Bone marrow (tissue), 2 donors: ENCODE data around the gene ADAMTS10.
"Not testable (repeated sequence)": the region's sequence is repeated elsewhere in the genome, so short reads cannot be mapped to it uniquely, and the experiment has no call there.

Experiments used
- DNase-seq, 2 donors: peaks; one replicate each; lab custom pipeline; 2025; lab: John Stamatoyannopoulos, UW

Gene ADAMTS10

DNA sequence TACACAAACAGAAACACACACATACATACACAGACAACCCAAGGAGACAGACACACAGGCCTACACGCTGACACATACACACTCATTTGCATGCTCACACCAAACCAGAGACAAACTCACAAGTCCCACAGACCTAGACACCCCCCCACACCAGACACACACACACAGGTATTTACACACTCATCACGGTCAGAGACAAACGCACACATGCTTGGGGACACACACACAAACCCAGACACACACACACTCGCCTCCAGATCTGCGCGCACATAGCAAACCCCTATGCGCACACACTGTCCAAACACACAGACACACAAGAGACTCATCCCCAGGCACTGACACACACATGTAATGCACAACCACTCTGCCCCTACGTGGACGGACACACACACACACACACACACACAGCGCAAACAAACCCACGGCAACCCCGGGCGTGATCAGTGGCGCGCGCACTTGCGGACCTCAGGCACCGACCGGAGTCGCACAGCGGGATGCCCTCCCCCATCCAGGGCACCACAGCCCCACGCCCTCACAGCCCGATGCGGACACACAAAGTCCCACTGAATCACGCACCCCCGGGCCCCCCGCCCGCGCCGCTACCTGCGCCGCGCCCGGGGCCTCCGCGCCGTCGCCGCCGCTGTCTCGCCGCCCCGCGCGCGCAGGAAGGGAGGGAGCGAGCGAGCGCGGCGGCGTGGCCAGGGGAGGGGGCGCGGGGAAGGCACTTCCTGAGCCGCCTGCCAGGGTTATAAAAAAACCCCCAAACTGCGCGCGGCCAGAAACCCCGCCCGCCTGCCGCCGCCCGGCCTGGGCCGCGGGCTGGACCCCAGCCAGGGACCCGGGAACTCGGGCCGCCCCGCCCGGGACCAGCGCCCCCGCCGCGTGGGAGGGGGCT lies at the start of gene ADAMTS10:
TSS of gene ADAMTS10 (minus strand) at position 675 of the 895 bp plus-strand sequence. CDS start 5,005 bp downstream, outside the sequence.
- no peak for DNase-seq

GRCh38 chr19:8659905-8660304 lies 49.4 kb upstream of the ADAMTS10 start:
- no peak for DNase-seq

GRCh38 chr19:8657869-8658268 lies 47.4 kb upstream of the ADAMTS10 start:
- DNase-seq = no peak

DNA sequence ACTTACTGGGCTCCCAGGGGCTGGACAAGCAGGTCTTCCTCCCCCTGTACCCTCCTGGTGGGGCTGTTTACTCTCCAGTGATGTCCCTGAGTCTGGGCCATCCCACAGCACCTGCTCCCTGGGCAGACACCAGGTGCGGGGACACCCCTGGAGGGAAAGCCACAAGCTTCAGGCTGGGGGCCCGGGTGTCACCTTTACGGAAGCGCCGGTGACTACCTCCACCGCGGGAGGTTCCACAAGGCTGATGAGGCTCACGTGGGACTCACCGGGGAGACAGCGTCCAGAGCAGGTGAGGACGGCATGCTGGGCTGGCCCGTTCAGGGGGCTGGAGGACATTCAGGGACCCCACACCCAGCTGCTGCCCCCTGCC lies 44.8 kb upstream of the ADAMTS10 start:
- DNase-seq = no peak

DNA sequence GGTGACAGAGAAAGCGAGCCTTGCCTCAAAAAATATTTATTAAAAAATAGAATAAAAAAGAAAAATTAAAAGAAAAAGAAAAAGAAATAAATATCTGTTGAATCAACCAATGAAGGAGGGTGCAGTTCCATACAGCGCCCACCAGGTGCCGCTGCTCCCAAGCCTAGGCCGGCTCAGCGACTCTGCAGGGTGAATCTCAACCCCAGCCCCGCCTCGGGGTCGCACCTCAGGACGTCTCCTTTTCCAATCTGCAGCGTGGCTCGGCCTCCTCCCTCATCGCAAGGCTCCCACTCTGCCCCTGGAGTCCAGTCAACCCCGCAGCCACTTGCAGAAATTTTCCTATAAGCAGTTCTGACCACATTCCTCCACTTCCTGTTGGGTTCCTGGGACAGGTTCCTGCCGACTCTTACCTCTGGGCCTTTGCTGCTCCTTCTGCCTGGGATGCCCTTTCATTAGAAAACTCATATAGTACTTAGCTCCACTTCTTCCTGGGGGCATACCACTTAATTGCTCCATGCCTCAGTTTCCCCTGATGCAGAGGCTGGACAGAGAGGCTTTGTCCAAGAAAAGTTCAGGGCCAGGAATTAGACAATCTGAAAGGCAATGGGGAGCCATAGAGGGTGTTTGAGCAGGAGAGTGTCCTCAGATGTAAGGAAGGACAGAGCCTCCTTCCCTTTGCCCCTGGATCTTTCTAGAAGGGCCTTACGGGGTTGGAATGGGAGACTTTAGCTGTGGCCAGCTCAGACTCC lies 44.2 kb upstream of the ADAMTS10 start:
- peak; percentile 6 to 39 for DNase-seq

- no peak for DNase-seq
Measured at GRCh38 chr19:8648240-8648639, 37.7 kb upstream of the ADAMTS10 start.

- no peak for DNase-seq
Measured at GRCh38 chr19:8643860-8644653, 33.5 kb upstream of the ADAMTS10 start.

DNA sequence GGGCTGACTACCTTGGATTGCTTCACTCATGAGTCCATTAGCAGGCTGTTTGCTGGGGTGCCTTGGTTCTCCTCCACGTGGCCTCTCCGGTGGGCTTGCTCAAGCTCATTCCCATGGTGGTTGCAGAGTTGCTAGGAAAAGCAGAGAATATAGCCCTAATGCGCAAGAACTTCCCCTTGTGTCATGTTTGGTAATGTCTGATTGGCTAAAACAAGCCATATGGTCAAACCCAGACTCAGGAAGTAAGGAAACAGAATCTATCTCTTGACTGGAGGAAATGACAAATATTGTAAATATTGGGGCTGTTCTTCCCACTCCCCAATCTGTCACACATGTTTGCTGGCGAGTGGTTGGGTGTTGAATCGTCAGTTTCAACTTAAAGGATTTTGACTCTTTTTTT lies 32.0 kb upstream of the ADAMTS10 start:
- no peak for DNase-seq

GRCh38 chr19:8641908-8642547 lies 31.5 kb upstream of the ADAMTS10 start:
- DNase-seq = peak in 1 of 2 donors; percentile 56

DNA sequence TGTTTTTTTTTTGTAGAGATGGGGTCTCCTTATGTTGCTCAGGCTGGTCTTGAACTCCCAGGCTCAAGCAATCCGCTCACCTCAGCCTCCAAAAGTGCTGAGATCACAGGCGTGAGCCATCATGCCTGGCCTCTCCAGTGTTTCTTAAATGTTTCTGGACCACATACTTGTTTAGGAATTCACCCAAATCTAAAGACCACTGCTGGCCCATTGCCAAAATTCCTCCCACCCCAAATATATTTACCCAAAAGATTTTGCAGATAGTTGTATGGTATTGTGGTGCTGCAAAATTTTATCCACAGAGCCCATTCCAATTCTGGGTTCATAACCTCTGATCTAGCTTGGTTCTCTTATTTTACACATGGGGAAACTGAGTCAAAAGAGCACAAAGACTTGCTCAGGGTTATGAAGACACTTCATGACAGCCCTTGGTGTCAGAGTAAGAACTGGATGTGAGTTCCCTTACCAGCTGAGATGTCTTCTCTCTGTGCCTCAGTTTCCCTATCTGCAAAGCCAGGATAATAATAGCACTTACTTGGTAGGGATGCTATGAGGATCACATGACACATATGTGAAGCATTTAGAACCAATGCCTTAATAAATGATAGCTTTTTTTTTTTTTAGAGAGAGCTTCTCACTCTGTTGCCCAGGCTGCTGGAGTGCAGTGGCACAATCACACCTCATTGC lies 30.8 kb upstream of the ADAMTS10 start:
- no peak for DNase-seq

DNA sequence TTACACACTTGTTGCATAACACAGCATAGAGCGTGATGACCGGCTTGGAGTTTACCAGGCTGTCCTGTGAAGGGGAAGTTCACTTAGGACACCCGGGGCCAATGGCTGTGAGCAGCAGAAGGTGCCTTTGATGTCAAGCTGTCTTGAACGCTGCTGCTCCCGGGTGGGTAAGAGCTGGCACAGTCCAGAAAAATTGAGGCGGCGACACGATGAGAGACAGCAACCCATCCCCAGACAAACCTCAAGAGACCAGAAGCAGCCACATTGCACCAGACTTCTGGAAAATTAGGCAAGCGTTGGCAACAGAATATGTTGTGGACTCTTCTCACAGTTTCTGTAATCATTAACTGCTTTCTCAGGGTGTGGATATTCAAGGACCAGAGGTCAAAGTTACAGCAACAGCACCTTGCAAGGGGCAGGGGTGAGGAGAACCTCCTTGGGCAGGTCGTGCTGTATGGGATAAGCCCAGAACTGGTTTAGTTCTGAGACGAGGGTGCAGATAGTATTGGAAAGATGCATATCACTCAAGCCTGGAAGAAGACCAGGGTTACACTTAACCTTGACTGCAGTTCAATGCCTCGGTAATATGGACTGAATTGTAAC lies 30.0 kb upstream of the ADAMTS10 start:
- peak in 1 of 2 donors; percentile 18 for DNase-seq

GRCh38 chr19:8639821-8640401 lies 29.4 kb upstream of the ADAMTS10 start:
- no peak for DNase-seq

DNA sequence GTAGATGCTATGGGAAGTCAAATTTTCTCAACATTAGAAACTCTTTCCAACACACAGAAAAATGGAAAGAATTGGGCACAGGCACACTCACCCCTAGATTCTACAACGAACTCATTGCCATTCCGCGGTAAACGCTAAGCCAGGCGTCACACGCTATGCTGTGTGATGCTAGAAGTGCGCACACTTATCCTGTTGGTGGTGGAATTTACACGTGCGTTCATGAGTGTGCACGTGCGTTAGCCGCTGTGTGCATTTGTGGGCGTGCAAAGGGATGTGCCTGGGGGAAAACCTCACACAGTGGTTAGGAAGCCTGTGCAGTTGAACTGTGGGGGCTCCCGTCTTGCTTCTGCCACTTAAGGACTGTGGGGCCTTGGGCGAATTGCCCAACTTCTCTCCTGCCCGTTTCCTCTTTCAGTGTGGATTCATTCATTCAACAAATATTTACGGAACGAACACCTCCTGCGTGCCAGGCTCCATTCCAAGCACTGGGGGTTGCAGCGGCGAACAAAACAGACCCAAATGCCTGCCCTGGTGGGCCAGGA lies 27.6 kb upstream of the ADAMTS10 start:
- DNase-seq = peak in 1 of 2 donors; percentile 75

DNA sequence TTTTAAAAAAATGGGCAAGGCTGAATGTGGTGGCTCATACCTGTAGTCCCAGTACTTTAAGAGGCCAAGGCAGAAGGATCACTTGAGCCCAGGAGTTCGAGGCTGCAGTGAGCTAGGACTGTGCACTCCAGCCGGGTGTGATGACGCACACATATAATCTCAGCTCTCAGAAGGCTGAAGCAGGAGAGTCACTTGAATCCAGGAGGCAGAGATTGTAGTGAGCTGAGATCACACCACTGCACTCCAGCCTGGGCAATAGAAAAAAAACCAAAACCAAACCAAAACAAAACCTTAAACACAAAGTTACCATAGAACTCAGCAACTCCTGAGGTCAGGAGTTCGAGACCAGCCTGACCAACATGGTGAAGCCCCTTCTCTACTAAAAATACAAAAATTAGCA lies 26.6 kb upstream of the ADAMTS10 start:
- not testable (repeated sequence) for DNase-seq

DNA sequence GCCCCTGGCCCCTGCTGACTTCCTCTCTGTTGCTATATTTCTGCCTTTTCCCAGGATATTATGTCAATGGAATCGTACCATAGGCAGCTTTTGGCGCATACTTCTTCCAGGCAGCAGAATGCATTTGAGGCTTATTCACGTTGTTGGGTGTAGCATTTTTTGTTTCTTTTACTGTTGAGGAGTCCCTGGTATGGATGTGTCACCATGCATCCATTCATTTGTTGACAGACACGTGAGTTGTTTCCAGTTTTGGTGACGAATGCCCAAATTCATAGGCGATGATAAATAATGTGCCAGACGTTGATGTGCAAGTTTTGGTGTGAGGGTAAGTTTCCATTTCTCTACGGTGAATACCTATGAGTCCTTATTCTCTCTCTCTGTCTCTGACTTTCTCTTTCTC lies 24.9 kb upstream of the ADAMTS10 start:
- no peak for DNase-seq

- no peak for DNase-seq
Measured at GRCh38 chr19:8631425-8631819, 20.9 kb upstream of the ADAMTS10 start.

GRCh38 chr19:8630796-8631424 lies 20.4 kb upstream of the ADAMTS10 start:
- DNase-seq = no peak

- no peak for DNase-seq
Measured at GRCh38 chr19:8629996-8630683, 19.6 kb upstream of the ADAMTS10 start, which contains the start of gene NFILZ. TSS of gene NFILZ (plus strand) at chr19:8630633. CDS start at chr19:8676766, 46,133 bp downstream.

- DNase-seq = no peak
Measured at GRCh38 chr19:8629184-8629583, 18.7 kb upstream of the ADAMTS10 start.
